ENCODE data around the gene MRPL43.
A peak's percentile ranks its signal among the peaks of the same experiment; 100 is the strongest.
"Not testable (repeated sequence)": the region's sequence is repeated elsewhere in the genome, so short reads cannot be mapped to it uniquely, and the experiment has no call there.

Gene MRPL43

DNA sequence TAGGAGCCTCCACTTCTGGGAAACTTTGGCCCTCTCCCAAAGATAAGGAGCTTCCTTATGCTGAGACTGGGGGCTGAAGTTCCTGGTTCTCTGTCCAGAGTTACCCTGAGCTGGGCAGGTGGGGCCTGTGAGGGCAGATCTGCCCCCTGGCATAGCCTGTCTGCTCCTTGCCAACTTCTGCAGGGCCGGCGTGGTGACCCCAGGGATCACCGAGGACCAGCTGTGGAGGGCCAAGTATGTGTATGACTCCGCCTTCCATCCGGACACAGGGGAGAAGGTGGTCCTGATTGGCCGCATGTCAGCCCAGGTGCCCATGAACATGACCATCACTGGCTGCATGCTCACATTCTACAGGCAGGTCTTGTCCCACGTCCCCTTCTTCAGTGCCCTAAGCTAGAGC is 48.0 kb upstream of the MRPL43 start:
- Histone ChIP-seq H3K36me3 (ENCODE audit: insufficient read depth, low read length) (no peaks in the 10 kb centered on the region), H2AFZ (ENCODE audit: low read depth, low read length) (no peak overlapping the region), H3K4me3 (ENCODE audit: low read depth in 1 of 2, low read length in 2 of 2) (no peak overlapping the region), H3K79me2 (ENCODE audit: insufficient read depth, low read length) (0 out of 2 replicates have a peak, but pooled peaks cover 2% of the 10 kb centered on the region), H3K4me2 (ENCODE audit: insufficient read depth, low read length) (no peak overlapping the region), H3K4me1 (ENCODE audit: insufficient read depth, low read length) (peaks cover 29% of the 10 kb centered on the region), H3K9me3 (ENCODE audit: insufficient read depth, low read length, severe bottlenecking) (no peaks in the 10 kb centered on the region), H3K9ac (ENCODE audit: low read depth, low read length) (no peak overlapping the region), H4K20me1 (ENCODE audit: insufficient read depth, low read length) (peaks cover 23% of the 10 kb centered on the region), H3K27ac (ENCODE audit: low read length) (no peak overlapping the region), H3K27me3 (ENCODE audit: insufficient read depth, low read length, poor library complexity) (peaks cover 11% of the 10 kb centered on the region)
- ATAC-seq (ENCODE audit: insufficient read depth, low read depth), result no peak
- DNase-seq, result no peak
- TF ChIP-seq CTCF (IDR thresholded peaks at IDR 0.05; ENCODE audit: borderline replicate concordance, extremely low read depth, low read length, poor library complexity, severe bottlenecking) (no peak), EZH2 (IDR thresholded peaks at IDR 0.05; ENCODE audit: borderline replicate concordance, low read depth, low read length, severe bottlenecking) (no peak)

DNA sequence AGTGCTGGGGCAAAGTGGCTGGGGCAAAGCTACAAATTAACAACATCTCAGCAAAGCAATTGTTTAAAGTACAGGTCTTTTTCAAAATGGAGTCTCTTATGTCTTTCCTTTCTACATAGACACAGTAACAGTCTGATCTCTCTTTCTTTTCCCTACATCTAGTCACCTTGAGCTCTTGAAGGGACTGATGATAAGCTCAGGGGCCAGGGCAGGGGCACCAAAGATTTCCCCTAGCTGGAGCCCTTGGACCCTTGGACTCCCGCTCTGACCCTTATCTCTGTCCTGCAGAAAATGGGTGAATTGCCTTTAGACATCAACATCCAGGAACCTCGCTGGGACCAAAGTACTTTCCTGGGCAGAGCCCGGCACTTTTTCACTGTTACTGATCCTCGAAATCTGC is 47.1 kb upstream of the MRPL43 start:
- Histone ChIP-seq H4K20me1 (ENCODE audit: insufficient read depth, low read length) (peaks cover 25% of the 10 kb centered on the region), H3K4me1 (ENCODE audit: insufficient read depth, low read length) (peaks cover 32% of the 10 kb centered on the region), H3K27me3 (ENCODE audit: insufficient read depth, low read length, poor library complexity) (peaks cover 12% of the 10 kb centered on the region)
- H3K4me3 ChIP-seq (ENCODE audit: low read depth in 1 of 2, low read length in 2 of 2); H2AFZ ChIP-seq (ENCODE audit: low read depth, low read length); H3K4me2 ChIP-seq (ENCODE audit: insufficient read depth, low read length); H3K36me3 ChIP-seq (ENCODE audit: insufficient read depth, low read length); H3K79me2 ChIP-seq (ENCODE audit: insufficient read depth, low read length); ATAC-seq (ENCODE audit: insufficient read depth, low read depth); H3K27ac ChIP-seq (ENCODE audit: low read length); DNase-seq; H3K9me3 ChIP-seq (ENCODE audit: insufficient read depth, low read length, severe bottlenecking); H3K9ac ChIP-seq (ENCODE audit: low read depth, low read length): not testable (repeated sequence)

DNA sequence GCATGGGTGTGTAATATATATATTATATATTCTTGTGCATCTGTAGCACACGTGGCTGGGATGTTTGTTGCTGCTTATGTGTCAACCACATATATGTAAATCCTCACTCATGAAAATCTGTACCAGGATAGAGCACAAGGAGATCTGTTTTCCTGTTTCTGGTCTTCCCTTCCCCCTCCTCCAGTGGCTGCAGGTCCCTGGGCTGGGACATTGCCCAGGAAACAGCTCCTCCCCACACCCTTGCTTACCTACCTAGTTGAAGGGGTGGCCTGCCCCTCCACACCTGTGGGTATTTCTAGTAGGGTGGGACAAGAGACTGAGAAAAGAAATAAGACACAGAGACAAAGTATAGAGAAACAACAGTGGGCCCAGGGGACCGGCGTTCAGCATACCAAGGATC is 46.0 kb upstream of the MRPL43 start:
- peaks cover 32% of the 10 kb centered on the region for H3K4me1 ChIP-seq (ENCODE audit: insufficient read depth, low read length)
- no peak for ATAC-seq (ENCODE audit: insufficient read depth, low read depth)
- no peak overlapping the region for H3K27ac ChIP-seq (ENCODE audit: low read length)
- H3K4me3 ChIP-seq (ENCODE audit: low read depth in 1 of 2, low read length in 2 of 2), result no peak overlapping the region; a peak in 1 of 4 replicates
- peaks cover 12% of the 10 kb centered on the region for H3K27me3 ChIP-seq (ENCODE audit: insufficient read depth, low read length, poor library complexity)
- no peaks in the 10 kb centered on the region for H3K36me3 ChIP-seq (ENCODE audit: insufficient read depth, low read length)
- H3K9ac ChIP-seq (ENCODE audit: low read depth, low read length), result no peak overlapping the region
- TF ChIP-seq CTCF (IDR thresholded peaks at IDR 0.05; ENCODE audit: borderline replicate concordance, extremely low read depth, low read length, poor library complexity, severe bottlenecking), result no peak
- TF ChIP-seq EZH2 (IDR thresholded peaks at IDR 0.05; ENCODE audit: borderline replicate concordance, low read depth, low read length, severe bottlenecking), result no peak
- H3K79me2 ChIP-seq (ENCODE audit: insufficient read depth, low read length), result no peaks in the 10 kb centered on the region
- no peak overlapping the region for H2AFZ ChIP-seq (ENCODE audit: low read depth, low read length)
- peak overlapping the region; percentile 93; the same call in 1 of the 2 replicates for H3K4me2 ChIP-seq (ENCODE audit: insufficient read depth, low read length)
- no peak for DNase-seq
- H4K20me1 ChIP-seq (ENCODE audit: insufficient read depth, low read length), result peaks cover 21% of the 10 kb centered on the region
- H3K9me3 ChIP-seq (ENCODE audit: insufficient read depth, low read length, severe bottlenecking), result no peaks in the 10 kb centered on the region

GRCh38 chr10:101032637-101033224 is 45.4 kb upstream of the MRPL43 start:
- Histone ChIP-seq H3K79me2 (ENCODE audit: insufficient read depth, low read length) (no peaks in the 10 kb centered on the region), H3K4me2 (ENCODE audit: insufficient read depth, low read length) (peak overlapping the region; percentile 93), H3K27me3 (ENCODE audit: insufficient read depth, low read length, poor library complexity) (peaks cover 14% of the 10 kb centered on the region), H3K36me3 (ENCODE audit: insufficient read depth, low read length) (no peaks in the 10 kb centered on the region), H3K9ac (ENCODE audit: low read depth, low read length) (peak overlapping the region; percentile 50), H3K27ac (ENCODE audit: low read length) (peak overlapping the region; percentile 64), H4K20me1 (ENCODE audit: insufficient read depth, low read length) (peaks cover 20% of the 10 kb centered on the region), H3K4me1 (ENCODE audit: insufficient read depth, low read length) (peaks cover 32% of the 10 kb centered on the region), H2AFZ (ENCODE audit: low read depth, low read length) (peak overlapping the region; percentile 78), H3K9me3 (ENCODE audit: insufficient read depth, low read length, severe bottlenecking) (no peaks in the 10 kb centered on the region), H3K4me3 (ENCODE audit: low read depth in 1 of 2, low read length in 2 of 2) (peak overlapping the region; percentile 19 to 68; a peak in 3 of 4 replicates)
- peak; percentile 39 for ATAC-seq (ENCODE audit: insufficient read depth, low read depth)
- peak; percentile 36 for DNase-seq
- no peak for TF ChIP-seq EZH2 (IDR thresholded peaks at IDR 0.05; ENCODE audit: borderline replicate concordance, low read depth, low read length, severe bottlenecking)
- no peak for TF ChIP-seq CTCF (IDR thresholded peaks at IDR 0.05; ENCODE audit: borderline replicate concordance, extremely low read depth, low read length, poor library complexity, severe bottlenecking)
